ENCODE results near the gene TOPAZ1. TPM values are rescaled to one million over a fixed set of nuclear protein-coding genes. Genes with fewer than 3 reads are reported as not detected.
"Not testable (repeated sequence)": the region's sequence is repeated elsewhere in the genome, so short reads cannot be mapped to it uniquely, and the experiment has no call there.

The TOPAZ1 gene
- total RNA-seq, 1 donor from 2014 or later = not detected

- ATAC-seq = no peak
Observed at GRCh38 chr3:44337248-44337785, 95.6 kb downstream of the TOPAZ1 start.

- peak; percentile 100 for ATAC-seq
Observed at GRCh38 chr3:44338010-44338827, 96.5 kb downstream of the TOPAZ1 start, which contains the start of gene TCAIM. Gene TCAIM (plus strand): TSS chr3:44338766. CDS start chr3:44354783, 16,017 bp downstream.

GRCh38 chr3:44338828-44339127, 97.1 kb downstream of the TOPAZ1 start:
- ATAC-seq = no peak

GRCh38 chr3:44339181-44340057, 97.7 kb downstream of the TOPAZ1 start:
- ATAC-seq = no peak

- no peak for ATAC-seq
Observed at GRCh38 chr3:44340058-44340395, 98.3 kb downstream of the TOPAZ1 start.

- no peak for ATAC-seq
Observed at GRCh38 chr3:44342176-44342790, 100.6 kb downstream of the TOPAZ1 start.

GRCh38 chr3:44343421-44343820, 101.7 kb downstream of the TOPAZ1 start:
- ATAC-seq = no peak

GRCh38 chr3:44346590-44346989, 104.9 kb downstream of the TOPAZ1 start:
- not testable (repeated sequence) for ATAC-seq

GRCh38 chr3:44348993-44349392, 107.3 kb downstream of the TOPAZ1 start:
- no peak for ATAC-seq

- no peak for ATAC-seq
Observed at GRCh38 chr3:44353355-44353924, 111.8 kb downstream of the TOPAZ1 start.

GRCh38 chr3:44355362-44356033, 113.8 kb downstream of the TOPAZ1 start:
- ATAC-seq = peak; percentile 67

- no peak for ATAC-seq
Observed at GRCh38 chr3:44359146-44359751, 117.6 kb downstream of the TOPAZ1 start.

- no peak for ATAC-seq
Observed at GRCh38 chr3:44363591-44363990, 121.9 kb downstream of the TOPAZ1 start.

GRCh38 chr3:44365952-44366351, 124.3 kb downstream of the TOPAZ1 start:
- ATAC-seq = no peak

- ATAC-seq = no peak
Observed at GRCh38 chr3:44375450-44375849, 133.8 kb downstream of the TOPAZ1 start.

Other genes starting within 250 kb of the TOPAZ1 start
- gene TCAIM, start 96.9 kb downstream of the TOPAZ1 start, total RNA-seq = 20.5 TPM
- gene ZNF445, start 235.8 kb downstream of the TOPAZ1 start, total RNA-seq = 5.8 TPM